Measurements from ENCODE around the gene NAXD.

Gene NAXD

GRCh38 chr13:110664673-110665072, 49.3 kb downstream of the NAXD start (continued):
- TF ChIP-seq ZNF501 (tag by site-specific recombination; IDR thresholded peaks at IDR 0.05) = no peak
- no peak for TF ChIP-seq PRDM1 (tag by site-specific recombination; IDR thresholded peaks at IDR 0.05)
- no peak for TF ChIP-seq WT1 (tag by site-specific recombination; IDR thresholded peaks at IDR 0.05)
- no peak for TF ChIP-seq ZNF670 (tag by site-specific recombination; IDR thresholded peaks at IDR 0.05; ENCODE audit: low read depth)
- no peak for TF ChIP-seq ZNF660 (tag by site-specific recombination; IDR thresholded peaks at IDR 0.05)
- TF ChIP-seq ZNF311 (tag by site-specific recombination; IDR thresholded peaks at IDR 0.05; ENCODE audit: borderline replicate concordance) = no peak

DNA sequence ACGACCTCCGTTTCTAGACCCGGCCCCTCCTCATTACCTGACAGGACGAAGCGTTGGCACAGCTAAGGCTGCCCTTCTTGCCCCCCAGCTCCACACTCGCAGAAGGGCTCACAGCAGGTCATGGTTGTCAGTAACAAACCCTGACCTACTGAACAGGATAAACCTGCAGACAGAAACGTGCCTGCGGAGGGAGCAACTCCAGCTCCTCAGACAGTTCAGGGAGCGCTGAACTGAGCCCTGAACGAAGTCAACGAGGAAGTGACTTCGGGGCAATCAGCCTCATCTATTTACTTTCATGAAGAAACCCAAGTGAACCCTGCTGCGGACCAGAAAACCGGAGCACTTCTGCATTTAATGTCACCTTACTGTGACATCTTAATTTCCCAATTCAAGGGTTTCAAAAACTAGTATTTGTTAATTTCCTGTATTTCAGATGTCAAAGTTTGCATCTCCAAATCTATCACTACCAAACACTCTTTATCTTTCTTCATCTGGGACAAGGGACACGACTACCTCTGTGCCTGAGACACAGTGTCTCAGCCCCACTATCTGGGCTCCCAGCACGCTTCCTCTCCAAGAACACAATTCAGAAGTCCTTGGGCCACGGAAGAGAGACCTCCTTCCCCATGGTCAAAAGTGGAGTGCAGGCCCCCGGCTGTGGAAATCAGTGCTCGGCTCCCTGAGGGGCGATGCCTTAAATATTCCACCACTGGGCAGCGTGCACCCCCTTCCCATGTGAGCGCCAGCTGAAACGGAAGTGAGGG, 50.3 kb downstream of the NAXD start:
- no peak overlapping the region for H3K27ac ChIP-seq (ENCODE audit: extremely low read depth, low read depth, low read length)
- TF ChIP-seq ZFP3 (tag by site-specific recombination; IDR thresholded peaks at IDR 0.05; ENCODE audit: low read depth) (no peak), ZBTB20 (tag by site-specific recombination; IDR thresholded peaks at IDR 0.05) (no peak), ZNF354C (tag by site-specific recombination; IDR thresholded peaks at IDR 0.05; ENCODE audit: borderline replicate concordance, low read depth) (no peak), ZNF221 (tag by site-specific recombination; IDR thresholded peaks at IDR 0.05; ENCODE audit: borderline replicate concordance) (no peak)
- TF ChIP-seq, protein P1, sequence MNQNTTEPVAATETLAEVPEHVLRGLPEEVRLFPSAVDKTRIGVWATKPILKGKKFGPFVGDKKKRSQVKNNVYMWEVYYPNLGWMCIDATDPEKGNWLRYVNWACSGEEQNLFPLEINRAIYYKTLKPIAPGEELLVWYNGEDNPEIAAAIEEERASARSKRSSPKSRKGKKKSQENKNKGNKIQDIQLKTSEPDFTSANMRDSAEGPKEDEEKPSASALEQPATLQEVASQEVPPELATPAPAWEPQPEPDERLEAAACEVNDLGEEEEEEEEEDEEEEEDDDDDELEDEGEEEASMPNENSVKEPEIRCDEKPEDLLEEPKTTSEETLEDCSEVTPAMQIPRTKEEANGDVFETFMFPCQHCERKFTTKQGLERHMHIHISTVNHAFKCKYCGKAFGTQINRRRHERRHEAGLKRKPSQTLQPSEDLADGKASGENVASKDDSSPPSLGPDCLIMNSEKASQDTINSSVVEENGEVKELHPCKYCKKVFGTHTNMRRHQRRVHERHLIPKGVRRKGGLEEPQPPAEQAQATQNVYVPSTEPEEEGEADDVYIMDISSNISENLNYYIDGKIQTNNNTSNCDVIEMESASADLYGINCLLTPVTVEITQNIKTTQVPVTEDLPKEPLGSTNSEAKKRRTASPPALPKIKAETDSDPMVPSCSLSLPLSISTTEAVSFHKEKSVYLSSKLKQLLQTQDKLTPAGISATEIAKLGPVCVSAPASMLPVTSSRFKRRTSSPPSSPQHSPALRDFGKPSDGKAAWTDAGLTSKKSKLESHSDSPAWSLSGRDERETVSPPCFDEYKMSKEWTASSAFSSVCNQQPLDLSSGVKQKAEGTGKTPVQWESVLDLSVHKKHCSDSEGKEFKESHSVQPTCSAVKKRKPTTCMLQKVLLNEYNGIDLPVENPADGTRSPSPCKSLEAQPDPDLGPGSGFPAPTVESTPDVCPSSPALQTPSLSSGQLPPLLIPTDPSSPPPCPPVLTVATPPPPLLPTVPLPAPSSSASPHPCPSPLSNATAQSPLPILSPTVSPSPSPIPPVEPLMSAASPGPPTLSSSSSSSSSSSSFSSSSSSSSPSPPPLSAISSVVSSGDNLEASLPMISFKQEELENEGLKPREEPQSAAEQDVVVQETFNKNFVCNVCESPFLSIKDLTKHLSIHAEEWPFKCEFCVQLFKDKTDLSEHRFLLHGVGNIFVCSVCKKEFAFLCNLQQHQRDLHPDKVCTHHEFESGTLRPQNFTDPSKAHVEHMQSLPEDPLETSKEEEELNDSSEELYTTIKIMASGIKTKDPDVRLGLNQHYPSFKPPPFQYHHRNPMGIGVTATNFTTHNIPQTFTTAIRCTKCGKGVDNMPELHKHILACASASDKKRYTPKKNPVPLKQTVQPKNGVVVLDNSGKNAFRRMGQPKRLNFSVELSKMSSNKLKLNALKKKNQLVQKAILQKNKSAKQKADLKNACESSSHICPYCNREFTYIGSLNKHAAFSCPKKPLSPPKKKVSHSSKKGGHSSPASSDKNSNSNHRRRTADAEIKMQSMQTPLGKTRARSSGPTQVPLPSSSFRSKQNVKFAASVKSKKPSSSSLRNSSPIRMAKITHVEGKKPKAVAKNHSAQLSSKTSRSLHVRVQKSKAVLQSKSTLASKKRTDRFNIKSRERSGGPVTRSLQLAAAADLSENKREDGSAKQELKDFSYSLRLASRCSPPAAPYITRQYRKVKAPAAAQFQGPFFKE (tag by site-specific recombination; IDR thresholded peaks at IDR 0.05; ENCODE audit: borderline replicate concordance) = no peak
- TF ChIP-seq, protein P2, sequence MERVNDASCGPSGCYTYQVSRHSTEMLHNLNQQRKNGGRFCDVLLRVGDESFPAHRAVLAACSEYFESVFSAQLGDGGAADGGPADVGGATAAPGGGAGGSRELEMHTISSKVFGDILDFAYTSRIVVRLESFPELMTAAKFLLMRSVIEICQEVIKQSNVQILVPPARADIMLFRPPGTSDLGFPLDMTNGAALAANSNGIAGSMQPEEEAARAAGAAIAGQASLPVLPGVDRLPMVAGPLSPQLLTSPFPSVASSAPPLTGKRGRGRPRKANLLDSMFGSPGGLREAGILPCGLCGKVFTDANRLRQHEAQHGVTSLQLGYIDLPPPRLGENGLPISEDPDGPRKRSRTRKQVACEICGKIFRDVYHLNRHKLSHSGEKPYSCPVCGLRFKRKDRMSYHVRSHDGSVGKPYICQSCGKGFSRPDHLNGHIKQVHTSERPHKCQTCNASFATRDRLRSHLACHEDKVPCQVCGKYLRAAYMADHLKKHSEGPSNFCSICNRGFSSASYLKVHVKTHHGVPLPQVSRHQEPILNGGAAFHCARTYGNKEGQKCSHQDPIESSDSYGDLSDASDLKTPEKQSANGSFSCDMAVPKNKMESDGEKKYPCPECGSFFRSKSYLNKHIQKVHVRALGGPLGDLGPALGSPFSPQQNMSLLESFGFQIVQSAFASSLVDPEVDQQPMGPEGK (tag by site-specific recombination; IDR thresholded peaks at IDR 0.05) = no peak
- peaks cover 0 to 91% of the 10 kb centered on the region in 2 experiments; a peak in 2 of 3 replicates for H3K36me3 ChIP-seq (ENCODE audit: control insufficient read depth in 2 of 2, insufficient read depth in 1 of 2, low read length in 2 of 2)
- no peak overlapping the region for H3K4me3 ChIP-seq (ENCODE audit: low read depth, low read length)
- CTCF ChIA-PET = no interaction called here
- H3K9me3 ChIP-seq (ENCODE audit: control insufficient read depth, insufficient read depth, low read depth, low read length) = no peaks in the 10 kb centered on the region
- POLR2A ChIA-PET = no interaction called here
- no peaks in the 10 kb centered on the region for H3K4me1 ChIP-seq (ENCODE audit: control insufficient read depth, insufficient read depth, low read length)

- Histone ChIP-seq H3K36me3 (ENCODE audit: control insufficient read depth in 2 of 2, insufficient read depth in 1 of 2, low read length in 2 of 2) (peaks cover 0 to 88% of the 10 kb centered on the region in 2 experiments; a peak in 2 of 3 replicates), H3K9me3 (ENCODE audit: control insufficient read depth, insufficient read depth, low read depth, low read length) (no peaks in the 10 kb centered on the region), H3K4me3 (ENCODE audit: low read depth, low read length) (no peak overlapping the region), H3K27ac (ENCODE audit: extremely low read depth, low read depth, low read length) (no peak overlapping the region), H3K4me1 (ENCODE audit: control insufficient read depth, insufficient read depth, low read length) (no peaks in the 10 kb centered on the region)
- CTCF ChIA-PET = no interaction called here
- TF ChIP-seq ZNF514 (tag by site-specific recombination; IDR thresholded peaks at IDR 0.05) = no peak
- POLR2A ChIA-PET = no interaction called here
Measured at GRCh38 chr13:110666255-110666533, 50.8 kb downstream of the NAXD start.
